ENCODE measurements around the gene PNP.
A peak's percentile ranks its signal among the peaks of the same experiment; 100 is the strongest.

PNP gene

GRCh38 chr14:20493634-20494033 lies 24.4 kb downstream of the PNP start:
- Histone ChIP-seq H3K27ac (ENCODE audit: extremely low read depth, low read depth, low read length) (no peak overlapping the region), H3K4me3 (ENCODE audit: low read depth, low read length) (no peak overlapping the region), H3K4me1 (ENCODE audit: control insufficient read depth, insufficient read depth, low read length) (no peaks in the 10 kb centered on the region), H3K36me3 (ENCODE audit: control insufficient read depth in 2 of 2, insufficient read depth in 1 of 2, low read length in 2 of 2) (no peaks in the 10 kb centered on the region), H3K9me3 (ENCODE audit: control insufficient read depth, insufficient read depth, low read depth, low read length) (no peaks in the 10 kb centered on the region)
- TF ChIP-seq, protein P1, sequence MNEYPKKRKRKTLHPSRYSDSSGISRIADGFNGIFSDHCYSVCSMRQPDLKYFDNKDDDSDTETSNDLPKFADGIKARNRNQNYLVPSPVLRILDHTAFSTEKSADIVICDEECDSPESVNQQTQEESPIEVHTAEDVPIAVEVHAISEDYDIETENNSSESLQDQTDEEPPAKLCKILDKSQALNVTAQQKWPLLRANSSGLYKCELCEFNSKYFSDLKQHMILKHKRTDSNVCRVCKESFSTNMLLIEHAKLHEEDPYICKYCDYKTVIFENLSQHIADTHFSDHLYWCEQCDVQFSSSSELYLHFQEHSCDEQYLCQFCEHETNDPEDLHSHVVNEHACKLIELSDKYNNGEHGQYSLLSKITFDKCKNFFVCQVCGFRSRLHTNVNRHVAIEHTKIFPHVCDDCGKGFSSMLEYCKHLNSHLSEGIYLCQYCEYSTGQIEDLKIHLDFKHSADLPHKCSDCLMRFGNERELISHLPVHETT (tag by site-specific recombination; IDR thresholded peaks at IDR 0.05): no peak
- no peak for TF ChIP-seq ZNF544 (tag by site-specific recombination; IDR thresholded peaks at IDR 0.05)
- no peak for TF ChIP-seq EGR2 (tag by site-specific recombination; IDR thresholded peaks at IDR 0.05; ENCODE audit: low read depth)
- TF ChIP-seq ZEB2 (tag by site-specific recombination; IDR thresholded peaks at IDR 0.05): no peak
- no peak for TF ChIP-seq ZBTB17 (tag by site-specific recombination; IDR thresholded peaks at IDR 0.05)
- no peak for TF ChIP-seq FEZF1 (tag by site-specific recombination; IDR thresholded peaks at IDR 0.05)
- no peak for TF ChIP-seq HIC1 (tag by site-specific recombination; IDR thresholded peaks at IDR 0.05)
- TF ChIP-seq SP2 (tag by site-specific recombination; IDR thresholded peaks at IDR 0.05): no peak
- TF ChIP-seq ZBTB10 (tag by site-specific recombination; IDR thresholded peaks at IDR 0.05): no peak
- no peak for TF ChIP-seq ZNF791 (tag by site-specific recombination; IDR thresholded peaks at IDR 0.05)
- TF ChIP-seq ZNF776 (tag by site-specific recombination; IDR thresholded peaks at IDR 0.05; ENCODE audit: borderline replicate concordance): no peak
- TF ChIP-seq BCL11A (tag by site-specific recombination; IDR thresholded peaks at IDR 0.05; ENCODE audit: low read depth): no peak
- TF ChIP-seq ZBTB8A (tag by site-specific recombination; IDR thresholded peaks at IDR 0.05): no peak
- ChIA-PET CTCF (interaction anchor here (0.7 kb wide), 1 partner anchor 38 kb away, joined by 3 read pairs; no protein-coding TSS in a partner anchor), POLR2A (no interaction called here)

DNA sequence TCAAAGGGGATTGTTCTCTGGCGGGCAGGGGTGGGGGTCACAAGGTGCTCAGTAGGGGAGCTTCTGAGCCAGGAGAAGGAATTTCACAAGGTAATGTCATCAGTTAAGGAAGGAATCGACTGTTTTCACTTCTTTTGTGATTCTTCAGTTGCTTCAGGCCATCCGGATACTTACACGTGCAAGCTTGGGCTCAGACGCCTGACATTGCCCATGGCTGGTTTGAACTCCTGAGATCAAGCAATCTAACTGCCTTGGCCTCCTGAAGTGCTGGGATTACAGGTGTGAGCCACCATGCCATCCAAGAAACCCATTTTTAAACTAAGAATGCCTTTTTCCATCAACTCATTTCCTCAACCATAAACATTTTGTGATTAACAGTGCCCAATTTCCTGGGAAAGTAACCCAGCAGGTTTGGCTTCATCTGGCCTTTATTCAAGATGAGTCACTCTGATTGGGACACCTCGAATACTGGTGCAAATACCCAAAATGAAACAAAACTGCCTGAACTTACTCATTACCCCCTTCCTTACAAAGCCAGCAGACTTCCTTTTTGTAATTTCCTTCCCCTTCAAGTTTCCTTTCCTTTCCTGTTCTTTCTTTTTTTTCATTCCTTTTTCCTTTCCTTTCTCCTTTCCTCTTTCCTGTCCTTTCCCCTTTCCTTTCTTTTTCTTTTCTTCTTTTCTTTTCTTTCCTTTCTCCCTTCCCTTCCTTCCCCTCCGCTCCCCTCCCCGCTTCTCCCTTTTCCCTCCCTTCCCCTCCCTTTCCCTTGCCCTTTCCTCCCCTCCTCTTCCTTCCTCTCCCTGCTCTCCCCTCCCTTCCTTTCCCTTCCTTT lies 25.9 kb downstream of the PNP start:
- H3K36me3 ChIP-seq (ENCODE audit: control insufficient read depth in 2 of 2, insufficient read depth in 1 of 2, low read length in 2 of 2): no peaks in the 10 kb centered on the region
- no peak overlapping the region for H3K27ac ChIP-seq (ENCODE audit: extremely low read depth, low read depth, low read length)
- CTCF ChIA-PET: interaction anchor here (0.6 kb wide), 2 partner anchors 72 to 85 kb away, joined by 3 read pairs; no protein-coding TSS in a partner anchor
- POLR2A ChIA-PET: interaction anchor here (0.6 kb wide), 1 partner anchor 85 kb away, joined by 3 read pairs; no protein-coding TSS in a partner anchor
- no peak overlapping the region for H3K4me3 ChIP-seq (ENCODE audit: low read depth, low read length)
- TF ChIP-seq ZFP3 (tag by site-specific recombination; IDR thresholded peaks at IDR 0.05; ENCODE audit: low read depth): no peak
- TF ChIP-seq ZNF366 (tag by site-specific recombination; conservative IDR thresholded peaks at IDR 0.05): peak; percentile 61; the same call in 1 of the 2 replicates
- TF ChIP-seq SALL2 (tag by site-specific recombination; IDR thresholded peaks at IDR 0.05; ENCODE audit: borderline replicate concordance): no peak
- TF ChIP-seq ZNF555 (tag by site-specific recombination; conservative IDR thresholded peaks at IDR 0.05): no peak
- TF ChIP-seq PRDM1 (tag by site-specific recombination; IDR thresholded peaks at IDR 0.05): peak; percentile 100
- TF ChIP-seq, protein P2, sequence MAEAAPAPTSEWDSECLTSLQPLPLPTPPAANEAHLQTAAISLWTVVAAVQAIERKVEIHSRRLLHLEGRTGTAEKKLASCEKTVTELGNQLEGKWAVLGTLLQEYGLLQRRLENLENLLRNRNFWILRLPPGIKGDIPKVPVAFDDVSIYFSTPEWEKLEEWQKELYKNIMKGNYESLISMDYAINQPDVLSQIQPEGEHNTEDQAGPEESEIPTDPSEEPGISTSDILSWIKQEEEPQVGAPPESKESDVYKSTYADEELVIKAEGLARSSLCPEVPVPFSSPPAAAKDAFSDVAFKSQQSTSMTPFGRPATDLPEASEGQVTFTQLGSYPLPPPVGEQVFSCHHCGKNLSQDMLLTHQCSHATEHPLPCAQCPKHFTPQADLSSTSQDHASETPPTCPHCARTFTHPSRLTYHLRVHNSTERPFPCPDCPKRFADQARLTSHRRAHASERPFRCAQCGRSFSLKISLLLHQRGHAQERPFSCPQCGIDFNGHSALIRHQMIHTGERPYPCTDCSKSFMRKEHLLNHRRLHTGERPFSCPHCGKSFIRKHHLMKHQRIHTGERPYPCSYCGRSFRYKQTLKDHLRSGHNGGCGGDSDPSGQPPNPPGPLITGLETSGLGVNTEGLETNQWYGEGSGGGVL (tag by site-specific recombination; IDR thresholded peaks at IDR 0.05): 0 out of 2 replicates have a peak, but pooled peaks have one; percentile 23
- 0 out of 2 replicates have a peak, but pooled peaks have one; percentile 67 for TF ChIP-seq ZNF530 (tag by site-specific recombination; IDR thresholded peaks at IDR 0.05; ENCODE audit: low read depth)
- peaks cover 2% of the 10 kb centered on the region; the same call in 1 of the 2 replicates for H3K4me1 ChIP-seq (ENCODE audit: control insufficient read depth, insufficient read depth, low read length)
- H3K9me3 ChIP-seq (ENCODE audit: control insufficient read depth, insufficient read depth, low read depth, low read length): no peaks in the 10 kb centered on the region

Data from HEK293 (cell line).